ENCODE data around the gene NPHS1.

NPHS1 gene

GRCh38 chr19:35879068-35879467 lies 26.8 kb upstream of the NPHS1 start:
- DNase-seq = no peak

- no peak for DNase-seq
Observed at GRCh38 chr19:35874392-35874930, 22.2 kb upstream of the NPHS1 start.

- DNase-seq = peak; percentile 25
Observed at GRCh38 chr19:35872180-35872579, 19.9 kb upstream of the NPHS1 start.

- DNase-seq = no peak
Observed at GRCh38 chr19:35871611-35872010, 19.3 kb upstream of the NPHS1 start.

GRCh38 chr19:35870798-35871197 lies 18.5 kb upstream of the NPHS1 start:
- DNase-seq = no peak

GRCh38 chr19:35870124-35870736 lies 17.9 kb upstream of the NPHS1 start:
- DNase-seq = peak; percentile 63

- peak; percentile 99 for DNase-seq
Observed at GRCh38 chr19:35869327-35870123, 17.2 kb upstream of the NPHS1 start.

GRCh38 chr19:35868823-35869326 lies 16.6 kb upstream of the NPHS1 start:
- DNase-seq = peak; percentile 86

- peak; percentile 93 for DNase-seq
Observed at GRCh38 chr19:35868172-35868822, 16.0 kb upstream of the NPHS1 start, which contains the start of gene APLP1. Gene APLP1 (plus strand): TSS chr19:35868574. CDS start chr19:35868637, 63 bp downstream.

- DNase-seq = no peak
Observed at GRCh38 chr19:35863018-35863417, 10.7 kb upstream of the NPHS1 start.

GRCh38 chr19:35862528-35862927 lies 10.2 kb upstream of the NPHS1 start:
- peak; percentile 38 for DNase-seq

GRCh38 chr19:35861640-35862160 lies 9.4 kb upstream of the NPHS1 start:
- no peak for DNase-seq

GRCh38 chr19:35860818-35861639 lies 8.7 kb upstream of the NPHS1 start:
- DNase-seq = peak; percentile 85

- no peak for DNase-seq
Observed at GRCh38 chr19:35860436-35860817, 8.1 kb upstream of the NPHS1 start.

GRCh38 chr19:35859414-35859813 lies 7.1 kb upstream of the NPHS1 start:
- DNase-seq = no peak

GRCh38 chr19:35858311-35858710 lies 6.0 kb upstream of the NPHS1 start:
- no peak for DNase-seq

- DNase-seq = peak; percentile 63
Observed at GRCh38 chr19:35856546-35857149, 4.3 kb upstream of the NPHS1 start, which contains the start of gene KIRREL2. Gene KIRREL2 (plus strand): TSS chr19:35856911. CDS start chr19:35857120, 209 bp downstream.

- no peak for DNase-seq
Observed at GRCh38 chr19:35853038-35853756, 893 bp upstream of the NPHS1 start.

- peak; percentile 53 for DNase-seq
Observed at GRCh38 chr19:35851213-35852028, 883 bp downstream of the NPHS1 start.

GRCh38 chr19:35848919-35849505 lies 3.3 kb downstream of the NPHS1 start:
- DNase-seq = no peak

All from DMS53 (cell line).